GM18505 (cell line): ENCODE measurements around the gene SNX10.

Experiments
- ATAC-seq: cut with Tn5 transposase; IDR thresholded peaks from one replicate; pipeline ENCODE4 v1.9.1; 2021; ENCODE audit not compliant: unreplicated experiment
- POLR2A ChIP-seq: IDR thresholded peaks from 4 replicates; pipeline ENCODE4 v1.6.1; 2011; ENCODE audit warnings: borderline replicate concordance; ENCODE audit not compliant: insufficient read depth, insufficient read length; ENCODE audit errors: extremely low read depth

Gene SNX10

GRCh38 chr7:26334166-26334859 lies 42.7 kb downstream of the SNX10 start:
- no peak for TF ChIP-seq POLR2A

GRCh38 chr7:26337232-26337865 lies 45.7 kb downstream of the SNX10 start:
- no peak for ATAC-seq
- TF ChIP-seq POLR2A, result no peak

More at GRCh38 chr7:26334166-26334859, 42.7 kb downstream of the SNX10 start:
- no peak for ATAC-seq

GRCh38 chr7:26340476-26341018 lies 48.9 kb downstream of the SNX10 start:
- ATAC-seq, result no peak
- no peak for TF ChIP-seq POLR2A

GRCh38 chr7:26343320-26343832 lies 51.7 kb downstream of the SNX10 start:
- ATAC-seq, result no peak
- no peak for TF ChIP-seq POLR2A

GRCh38 chr7:26343837-26344236 lies 52.2 kb downstream of the SNX10 start:
- TF ChIP-seq POLR2A, result no peak
- ATAC-seq, result no peak

- no peak for TF ChIP-seq POLR2A
- no peak for ATAC-seq
Observed at GRCh38 chr7:26345202-26345601, 53.5 kb downstream of the SNX10 start.

GRCh38 chr7:26345837-26346236 lies 54.2 kb downstream of the SNX10 start:
- no peak for TF ChIP-seq POLR2A
- no peak for ATAC-seq

- ATAC-seq, result no peak
- no peak for TF ChIP-seq POLR2A
Observed at GRCh38 chr7:26346611-26347203, 55.0 kb downstream of the SNX10 start.

- no peak for TF ChIP-seq POLR2A
- ATAC-seq, result no peak
Observed at GRCh38 chr7:26348234-26348851, 56.7 kb downstream of the SNX10 start.

GRCh38 chr7:26349005-26349915 lies 57.6 kb downstream of the SNX10 start:
- no peak for TF ChIP-seq POLR2A
- ATAC-seq, result no peak

- TF ChIP-seq POLR2A, result no peak
- ATAC-seq, result no peak
Observed at GRCh38 chr7:26351171-26351570, 59.5 kb downstream of the SNX10 start.

- ATAC-seq, result no peak
- TF ChIP-seq POLR2A, result no peak
Observed at GRCh38 chr7:26356229-26356628, 64.6 kb downstream of the SNX10 start.
